HepG2 (cell line): Measurements from ENCODE around the gene RHBDL1. TPM values are rescaled to one million over a fixed set of nuclear protein-coding genes. Genes with fewer than 3 reads are reported as not detected.
A peak's percentile ranks its signal among the peaks of the same experiment; 100 is the strongest.

Source experiments
- AHR ChIP-seq: IDR thresholded peaks from 2 replicates; pipeline ENCODE4 v1.6.1; 2018; ENCODE audit warnings: missing genetic modification reagents, missing compliant biosample characterization
- ARNT2 ChIP-seq: sonication (generic); formaldehyde crosslinking; IDR thresholded peaks from 2 replicates; pipeline ENCODE4 v1.8.0; 2022; ENCODE audit warnings: mild to moderate bottlenecking, low read depth, missing genetic modification reagents, moderate library complexity
- CERS6 ChIP-seq: sonication (generic); formaldehyde crosslinking; IDR thresholded peaks from 2 replicates; pipeline ENCODE4 v1.5.0; 2020; ENCODE audit warnings: missing genetic modification reagents
- CHD4 ChIP-seq: fragments of 200-600 bp; sonication (generic); IDR thresholded peaks from 2 replicates; pipeline ENCODE4 v1.7.0; 2017; ENCODE audit warnings: mild to moderate bottlenecking, low read length, borderline replicate concordance
- CSRNP1 ChIP-seq: sonication (generic); formaldehyde crosslinking; IDR thresholded peaks from 2 replicates; pipeline ENCODE4 v1.8.1; 2023; ENCODE audit warnings: mild to moderate bottlenecking, missing genetic modification reagents
- EEA1 ChIP-seq: sonication (generic); formaldehyde crosslinking; IDR thresholded peaks from 2 replicates; pipeline ENCODE4 v1.5.1; 2020; ENCODE audit warnings: mild to moderate bottlenecking, missing genetic modification reagents, borderline replicate concordance
- FOXM1 ChIP-seq: sonication (generic); formaldehyde crosslinking; IDR thresholded peaks from 2 replicates; pipeline ENCODE4 v1.5.0; 2020; ENCODE audit warnings: missing genetic modification reagents
- IRF1 ChIP-seq: sonication (generic); formaldehyde crosslinking; IDR thresholded peaks from 2 replicates; pipeline ENCODE4 v1.4.0; 2020; ENCODE audit warnings: low read depth, mild to moderate bottlenecking, missing genetic modification reagents
- NR3C1 ChIP-seq: sonication (generic); formaldehyde crosslinking; IDR thresholded peaks from 2 replicates; pipeline ENCODE4 v1.4.0; 2020; ENCODE audit warnings: missing genetic modification reagents
- PREB ChIP-seq: sonication (generic); formaldehyde crosslinking; IDR thresholded peaks from 2 replicates; pipeline ENCODE4 v1.4.0; 2020; ENCODE audit warnings: missing genetic modification reagents
- RBAK ChIP-seq: sonication (generic); formaldehyde crosslinking; IDR thresholded peaks from 2 replicates; pipeline ENCODE4 v1.5.1; 2020; ENCODE audit warnings: mild to moderate bottlenecking, missing genetic modification reagents
- SALL2 ChIP-seq: sonication (generic); formaldehyde crosslinking; IDR thresholded peaks from 2 replicates; pipeline ENCODE4 v1.8.1; 2023; ENCODE audit warnings: mild to moderate bottlenecking, missing genetic modification reagents, inconsistent platforms
- SMARCE1 ChIP-seq: fragments of 450-650 bp; IDR thresholded peaks from 2 replicates; pipeline ENCODE4 v1.6.1; 2017; ENCODE audit warnings: borderline replicate concordance
- SNAPC2 ChIP-seq: sonication (generic); formaldehyde crosslinking; IDR thresholded peaks from 2 replicates; pipeline ENCODE4 v1.8.1; 2022; ENCODE audit warnings: mild to moderate bottlenecking, missing genetic modification reagents
- TEF ChIP-seq: sonication (generic); formaldehyde crosslinking; IDR thresholded peaks from 2 replicates; pipeline ENCODE4 v1.5.0; 2020; ENCODE audit warnings: missing genetic modification reagents
- TFDP1 ChIP-seq: IDR thresholded peaks from 2 replicates; pipeline ENCODE4 v1.6.1; 2016; ENCODE audit warnings: missing compliant biosample characterization, missing genetic modification reagents, borderline replicate concordance
- THAP8 ChIP-seq: sonication (generic); formaldehyde crosslinking; IDR thresholded peaks from 2 replicates; pipeline ENCODE4 v1.5.1; 2020; ENCODE audit warnings: missing genetic modification reagents, mild to moderate bottlenecking, borderline replicate concordance
- ZC3H4 ChIP-seq: sonication (generic); formaldehyde crosslinking; IDR thresholded peaks from 2 replicates; pipeline ENCODE4 v1.4.0; 2020; ENCODE audit warnings: missing genetic modification reagents, borderline replicate concordance
- ZNF124 ChIP-seq: sonication (generic); formaldehyde crosslinking; IDR thresholded peaks from 2 replicates; pipeline ENCODE4 v1.4.0; 2020; ENCODE audit warnings: missing genetic modification reagents
- ZNF670 ChIP-seq: sonication (generic); formaldehyde crosslinking; IDR thresholded peaks from 2 replicates; pipeline ENCODE4 v1.8.0; 2022; ENCODE audit warnings: mild to moderate bottlenecking, missing genetic modification reagents, borderline replicate concordance
- ZNF75D ChIP-seq: sonication (generic); formaldehyde crosslinking; IDR thresholded peaks from 2 replicates; pipeline ENCODE4 v1.8.1; 2023; ENCODE audit warnings: missing genetic modification reagents, mild to moderate bottlenecking, borderline replicate concordance
- ZSCAN20 ChIP-seq: sonication (generic); formaldehyde crosslinking; IDR thresholded peaks from 2 replicates; pipeline ENCODE4 v1.4.0; 2020; ENCODE audit warnings: missing genetic modification reagents, mild to moderate bottlenecking, borderline replicate concordance
- polyA plus RNA-seq, 8 experiments: library from polyadenylated mRNA; depleted of rRNA in 3 of 8; stranded (reverse) in 7 of 8; unstranded in 1 of 8; fragments of >200 nt; fragmentation: Illumina TruSeq in 4 of 8; extraction: Trizol in 4 of 8; gene quantifications; 2 replicates each; pipeline versions ENCODE4 v1.2.1 to v1.2.3, GENCODE V29; 2011 to 2016; ENCODE audit warnings: low read depth in 4 of 8, missing spikeins in 1 of 8, mixed read lengths in 1 of 8; ENCODE audit not compliant: insufficient read depth in 1 of 8
- total RNA-seq, 5 experiments: library from RNA; depleted of rRNA; stranded (reverse); fragments of >200 nt; fragmentation: Illumina TruSeq; extraction: Trizol; gene quantifications; 2 replicates each; pipeline ENCODE4 v1.2.3, GENCODE V29; 2016; ENCODE audit warnings: low read depth in 1 of 5

RHBDL1 gene
- total and polyA plus RNA-seq, 2 of the 13 experiments (the other 11 are each of a cell fraction or from before 2014, with no cell fraction given) = 1.8 to 3.8 TPM

- TF ChIP-seq CSRNP1 (CRISPR knock-in tag) (no peak), ZSCAN20 (no peak), SALL2 (CRISPR knock-in tag) (no peak), PREB (CRISPR knock-in tag) (no peak), EEA1 (CRISPR knock-in tag) (no peak), IRF1 (CRISPR knock-in tag) (no peak), FOXM1 (CRISPR knock-in tag) (no peak), SNAPC2 (CRISPR knock-in tag) (no peak), SMARCE1 (no peak), CHD4 (no peak), AHR (CRISPR knock-in tag) (no peak), TEF (CRISPR knock-in tag) (no peak), RBAK (CRISPR knock-in tag) (no peak; the same call in 1 of the 2 replicates), THAP8 (0 out of 2 replicates have a peak, but pooled peaks have one; percentile 15), ZNF124 (0 out of 2 replicates have a peak, but pooled peaks have one; percentile 42), ZNF670 (CRISPR knock-in tag) (no peak), NR3C1 (CRISPR knock-in tag) (no peak), ARNT2 (CRISPR knock-in tag) (0 out of 2 replicates have a peak, but pooled peaks have one; percentile 38), ZC3H4 (CRISPR knock-in tag) (no peak), ZNF75D (CRISPR knock-in tag) (no peak), CERS6 (CRISPR knock-in tag) (no peak; the same call in 1 of the 2 replicates), TFDP1 (CRISPR knock-in tag) (peak; percentile 21; the same call in 1 of the 2 replicates)
Measured at GRCh38 chr16:629185-629832, 46.2 kb upstream of the RHBDL1 start (continued).
